ENCODE measurements around the gene PITX1.
A peak's percentile ranks its signal among the peaks of the same experiment; 100 is the strongest.
"Not testable (repeated sequence)": the region's sequence is repeated elsewhere in the genome, so short reads cannot be mapped to it uniquely, and the experiment has no call there.

Gene PITX1

GRCh38 chr5:135033901-135034235 is at the start of gene PITX1:
PITX1 (minus strand) TSS chr5:135034228; CDS start chr5:135033881, 347 bp downstream.
- Mint-ChIP-seq H3K9me3 (no peaks in the 10 kb centered on the region), H3K4me1 (peaks cover 35% of the 10 kb centered on the region), H3K27ac (no peak within 1 kb of the TSS), H3K27me3 (peaks cover 84% of the 10 kb centered on the region), H3K4me3 (peak within 1 kb of the TSS; percentile 77), H3K36me3 (ENCODE audit: low read depth) (peaks cover 6% of the 10 kb centered on the region)
- DNase-seq (no peak), ATAC-seq (peak; percentile 22)

GRCh38 chr5:135083334-135083733 is 49.3 kb upstream of the PITX1 start:
- H3K27ac Mint-ChIP-seq; H3K4me3 Mint-ChIP-seq; ATAC-seq; DNase-seq; H3K4me1 Mint-ChIP-seq; H3K36me3 Mint-ChIP-seq (ENCODE audit: low read depth): not testable (repeated sequence)
- Mint-ChIP-seq H3K27me3 (peaks cover 14% of the 10 kb centered on the region), H3K9me3 (peaks cover 20% of the 10 kb centered on the region)

GRCh38 chr5:135081240-135081639 is 47.2 kb upstream of the PITX1 start:
- Mint-ChIP-seq H3K27me3 (peaks cover 2% of the 10 kb centered on the region), H3K36me3 (ENCODE audit: low read depth) (no peaks in the 10 kb centered on the region), H3K4me3 (no peak overlapping the region), H3K9me3 (peaks cover 20% of the 10 kb centered on the region), H3K4me1 (no peaks in the 10 kb centered on the region), H3K27ac (no peak overlapping the region)
- ATAC-seq (no peak), DNase-seq (no peak)

- H3K4me3 Mint-ChIP-seq, result no peak overlapping the region
- no peaks in the 10 kb centered on the region for H3K36me3 Mint-ChIP-seq (ENCODE audit: low read depth)
- ATAC-seq, result no peak
- no peaks in the 10 kb centered on the region for H3K4me1 Mint-ChIP-seq
- H3K9me3 Mint-ChIP-seq, result peaks cover 20% of the 10 kb centered on the region
- peaks cover 2% of the 10 kb centered on the region for H3K27me3 Mint-ChIP-seq
- no peak overlapping the region for H3K27ac Mint-ChIP-seq
- no peak for DNase-seq
These were observed 45.7 kb upstream of the PITX1 start for GRCh38 chr5:135079760-135080159.

GRCh38 chr5:135079099-135079681 is 45.2 kb upstream of the PITX1 start:
- ATAC-seq, result no peak
- peaks cover 2% of the 10 kb centered on the region for H3K27me3 Mint-ChIP-seq
- H3K27ac Mint-ChIP-seq, result no peak overlapping the region
- no peaks in the 10 kb centered on the region for H3K36me3 Mint-ChIP-seq (ENCODE audit: low read depth)
- DNase-seq, result no peak
- no peaks in the 10 kb centered on the region for H3K4me1 Mint-ChIP-seq
- peaks cover 20% of the 10 kb centered on the region for H3K9me3 Mint-ChIP-seq
- H3K4me3 Mint-ChIP-seq, result no peak overlapping the region

GRCh38 chr5:135076801-135077200 is 42.8 kb upstream of the PITX1 start:
- peaks cover 12% of the 10 kb centered on the region for H3K9me3 Mint-ChIP-seq
- H3K4me1 Mint-ChIP-seq, result no peaks in the 10 kb centered on the region
- ATAC-seq (no peak), DNase-seq (no peak)
- H3K27ac Mint-ChIP-seq, result no peak overlapping the region
- H3K27me3 Mint-ChIP-seq, result no peaks in the 10 kb centered on the region
- H3K36me3 Mint-ChIP-seq (ENCODE audit: low read depth), result no peaks in the 10 kb centered on the region
- H3K4me3 Mint-ChIP-seq, result no peak overlapping the region

- no peaks in the 10 kb centered on the region for H3K36me3 Mint-ChIP-seq (ENCODE audit: low read depth)
- no peaks in the 10 kb centered on the region for H3K4me1 Mint-ChIP-seq
- no peak for DNase-seq
- no peak overlapping the region for H3K4me3 Mint-ChIP-seq
- peaks cover 5% of the 10 kb centered on the region for H3K9me3 Mint-ChIP-seq
- H3K27me3 Mint-ChIP-seq, result no peaks in the 10 kb centered on the region
- H3K27ac Mint-ChIP-seq, result no peak overlapping the region
- no peak for ATAC-seq
These were observed 42.0 kb upstream of the PITX1 start for GRCh38 chr5:135076051-135076491.

- no peaks in the 10 kb centered on the region for H3K36me3 Mint-ChIP-seq (ENCODE audit: low read depth)
- no peak for ATAC-seq
- no peaks in the 10 kb centered on the region for H3K27me3 Mint-ChIP-seq
These were observed 41.6 kb upstream of the PITX1 start for GRCh38 chr5:135075621-135076020.

GRCh38 chr5:135073761-135074345 is 39.8 kb upstream of the PITX1 start:
- H3K27ac Mint-ChIP-seq, result no peak overlapping the region
- ATAC-seq, result no peak
- H3K4me1 Mint-ChIP-seq, result no peaks in the 10 kb centered on the region
- H3K36me3 Mint-ChIP-seq (ENCODE audit: low read depth), result no peaks in the 10 kb centered on the region
- peaks cover 2% of the 10 kb centered on the region for H3K27me3 Mint-ChIP-seq
- DNase-seq, result no peak
- no peak overlapping the region for H3K4me3 Mint-ChIP-seq
- H3K9me3 Mint-ChIP-seq, result no peaks in the 10 kb centered on the region

More at GRCh38 chr5:135075621-135076020, 41.6 kb upstream of the PITX1 start:
- Mint-ChIP-seq H3K4me3 (no peak overlapping the region), H3K9me3 (peaks cover under 1% of the 10 kb centered on the region), H3K27ac (no peak overlapping the region), H3K4me1 (no peaks in the 10 kb centered on the region)
- no peak for DNase-seq

- no peak overlapping the region for H3K4me3 Mint-ChIP-seq
- H3K4me1 Mint-ChIP-seq, result no peaks in the 10 kb centered on the region
- DNase-seq (no peak), ATAC-seq (no peak)
- H3K9me3 Mint-ChIP-seq, result no peaks in the 10 kb centered on the region
- H3K27me3 Mint-ChIP-seq, result peaks cover 2% of the 10 kb centered on the region
- no peaks in the 10 kb centered on the region for H3K36me3 Mint-ChIP-seq (ENCODE audit: low read depth)
- no peak overlapping the region for H3K27ac Mint-ChIP-seq
These were observed 38.6 kb upstream of the PITX1 start for GRCh38 chr5:135072387-135073281.

- Mint-ChIP-seq H3K4me1 (no peaks in the 10 kb centered on the region), H3K9me3 (no peaks in the 10 kb centered on the region), H3K36me3 (ENCODE audit: low read depth) (no peaks in the 10 kb centered on the region), H3K4me3 (no peak overlapping the region), H3K27ac (no peak overlapping the region), H3K27me3 (peaks cover 2% of the 10 kb centered on the region)
- ATAC-seq (no peak), DNase-seq (no peak)
These were observed 37.3 kb upstream of the PITX1 start for GRCh38 chr5:135071311-135071710.

GRCh38 chr5:135069895-135070657 is 36.0 kb upstream of the PITX1 start:
- DNase-seq, result no peak
- Mint-ChIP-seq H3K27ac (no peak overlapping the region), H3K4me3 (no peak overlapping the region), H3K27me3 (peaks cover 2% of the 10 kb centered on the region), H3K9me3 (no peaks in the 10 kb centered on the region), H3K36me3 (ENCODE audit: low read depth) (no peaks in the 10 kb centered on the region), H3K4me1 (no peaks in the 10 kb centered on the region)
- ATAC-seq, result no peak

GRCh38 chr5:135069016-135069770 is 35.2 kb upstream of the PITX1 start:
- Mint-ChIP-seq H3K27ac (no peak overlapping the region), H3K36me3 (ENCODE audit: low read depth) (no peaks in the 10 kb centered on the region), H3K27me3 (peaks cover 2% of the 10 kb centered on the region), H3K4me3 (no peak overlapping the region), H3K9me3 (no peaks in the 10 kb centered on the region), H3K4me1 (no peaks in the 10 kb centered on the region)
- ATAC-seq (no peak), DNase-seq (no peak)

- DNase-seq (no peak), ATAC-seq (no peak)
- H3K27ac Mint-ChIP-seq, result no peak overlapping the region
- H3K36me3 Mint-ChIP-seq (ENCODE audit: low read depth), result no peaks in the 10 kb centered on the region
- H3K4me3 Mint-ChIP-seq, result no peak overlapping the region
- H3K4me1 Mint-ChIP-seq, result no peaks in the 10 kb centered on the region
- peaks cover 2% of the 10 kb centered on the region for H3K27me3 Mint-ChIP-seq
- no peaks in the 10 kb centered on the region for H3K9me3 Mint-ChIP-seq
These were observed 33.6 kb upstream of the PITX1 start for GRCh38 chr5:135067587-135067986.

Data from activated naive CD8-positive, alpha-beta T cell treated with anti-CD3 and anti-CD28 coated beads, Interleukin-2, amount 50 U/mL, for 24 hours (primary cell).